IPS-20b (cell line): ENCODE data around the gene NSUN4.

ENCODE experiments used
- H3K27ac ChIP-seq: one replicate; pipeline ENCODE4 v1.5.1; 2013; ENCODE audit warnings: low read length
- H3K27me3 ChIP-seq: 2 replicates; pipeline ENCODE4 v1.6.1; 2013; ENCODE audit warnings: mild to moderate bottlenecking, low read length, inconsistent platforms; ENCODE audit not compliant: insufficient read depth
- H3K36me3 ChIP-seq: 2 replicates; pipeline ENCODE4 v1.6.1; 2013; ENCODE audit warnings: low read depth, mild to moderate bottlenecking, inconsistent platforms, low read length, moderate library complexity; ENCODE audit not compliant: insufficient read depth
- H3K4me1 ChIP-seq: 2 replicates; pipeline ENCODE4 v1.6.1; 2013; ENCODE audit warnings: mild to moderate bottlenecking, control low read depth, inconsistent platforms, low read length, moderate library complexity; ENCODE audit not compliant: insufficient read depth
- H3K4me3 ChIP-seq: 2 replicates; pipeline ENCODE4 v1.5.1; 2013; ENCODE audit warnings: mild to moderate bottlenecking, low read length, inconsistent platforms
- H3K9ac ChIP-seq: 2 replicates; pipeline ENCODE4 v1.6.1; 2013; ENCODE audit warnings: low read depth, mild to moderate bottlenecking, inconsistent platforms, low read length, moderate library complexity
- H3K9me3 ChIP-seq: 2 replicates; pipeline ENCODE4 v1.6.1; 2013; ENCODE audit warnings: mild to moderate bottlenecking, low read depth, low read length, inconsistent platforms; ENCODE audit not compliant: insufficient read depth

The NSUN4 gene

GRCh38 chr1:46340404-46341221 lies at the start of gene NSUN4:
Gene NSUN4 (plus strand): TSS chr1:46340807. CDS start chr1:46340827, 20 bp downstream.
- H3K27ac ChIP-seq = peak within 1 kb of the TSS; percentile 96
- H3K36me3 ChIP-seq = peaks cover 26% of the 10 kb centered on the region
- peaks cover 12% of the 10 kb centered on the region; the same call in 1 of the 2 replicates for H3K4me1 ChIP-seq
- no peaks in the 10 kb centered on the region for H3K9me3 ChIP-seq
- peak within 1 kb of the TSS; percentile 94 for H3K9ac ChIP-seq
- H3K4me3 ChIP-seq = peak within 1 kb of the TSS; percentile 89
- no peaks in the 10 kb centered on the region for H3K27me3 ChIP-seq

DNA sequence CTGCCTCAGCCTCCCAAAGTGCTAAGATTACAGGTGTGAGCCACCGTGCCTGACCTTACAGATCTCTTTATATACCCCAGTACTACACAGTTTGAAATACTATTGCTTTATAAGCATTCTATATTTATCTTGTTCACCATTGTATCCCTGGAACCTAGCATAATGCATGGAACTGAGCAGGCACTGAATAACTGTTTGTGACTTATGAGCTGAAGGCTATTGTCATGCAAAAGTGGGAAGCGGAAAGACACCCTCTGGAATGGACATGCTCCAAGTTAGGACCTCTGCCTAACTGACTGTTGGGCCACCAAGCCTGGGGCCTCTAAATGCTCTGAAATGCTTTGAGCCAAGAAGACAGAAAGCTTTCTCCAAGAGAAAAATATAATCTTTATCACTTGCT lies 45.3 kb upstream of the NSUN4 start:
- Histone ChIP-seq H3K4me1 (peaks cover 11% of the 10 kb centered on the region), H3K9ac (no peak overlapping the region), H3K27ac (no peak overlapping the region), H3K9me3 (no peaks in the 10 kb centered on the region), H3K36me3 (peaks cover 37% of the 10 kb centered on the region), H3K4me3 (no peak overlapping the region), H3K27me3 (no peaks in the 10 kb centered on the region)

- H3K4me1 ChIP-seq = peaks cover 19% of the 10 kb centered on the region
- no peaks in the 10 kb centered on the region for H3K27me3 ChIP-seq
- H3K27ac ChIP-seq = no peak overlapping the region
- peak overlapping the region; percentile 45; the same call in 1 of the 2 replicates for H3K9ac ChIP-seq
- H3K36me3 ChIP-seq = peaks cover 37% of the 10 kb centered on the region
- H3K4me3 ChIP-seq = peak overlapping the region; percentile 19
- no peaks in the 10 kb centered on the region for H3K9me3 ChIP-seq
These were observed 42.2 kb upstream of the NSUN4 start for GRCh38 chr1:46298387-46298786.

DNA sequence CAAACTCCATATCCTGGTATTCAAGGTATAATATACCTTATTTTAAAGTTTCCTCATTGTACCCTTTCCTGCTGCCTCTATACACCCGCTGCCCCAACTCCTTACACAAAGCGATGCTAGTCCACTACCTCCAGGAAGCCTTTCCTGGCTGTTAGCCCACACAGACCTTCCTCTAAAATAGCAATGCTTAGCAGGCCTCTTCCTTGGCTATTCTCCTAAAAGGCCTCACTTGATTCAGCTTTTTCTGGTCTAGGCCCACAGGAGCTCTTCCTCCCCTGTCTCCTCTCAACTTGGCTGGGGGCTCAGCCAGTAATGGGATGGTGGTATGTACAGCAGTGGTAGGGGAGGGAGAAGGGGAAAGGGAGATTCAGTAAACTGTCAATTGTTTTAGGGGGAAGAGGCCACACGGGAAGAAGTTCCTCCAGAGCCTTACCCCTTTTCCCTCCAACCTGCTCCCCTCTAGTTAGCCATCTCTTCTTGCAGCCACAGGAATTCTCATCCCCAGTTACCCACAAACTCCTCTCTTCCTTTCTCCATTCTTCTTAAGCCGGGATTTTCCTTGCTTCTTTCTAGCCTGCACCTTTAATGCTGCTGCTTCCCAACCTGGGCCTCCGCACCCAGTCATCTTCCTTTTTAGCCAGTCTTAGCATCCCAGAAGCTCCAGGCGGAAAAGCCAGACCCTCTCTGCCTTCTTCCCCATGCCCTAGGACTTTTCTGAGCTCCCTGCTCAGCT lies 39.8 kb upstream of the NSUN4 start:
- Histone ChIP-seq H3K36me3 (peaks cover 22% of the 10 kb centered on the region), H3K27ac (no peak overlapping the region), H3K9ac (peak overlapping the region; percentile 99; the same call in 1 of the 2 replicates)

GRCh38 chr1:46301406-46301807 lies 39.2 kb upstream of the NSUN4 start:
- H3K9me3 ChIP-seq = no peaks in the 10 kb centered on the region
- peak overlapping the region; percentile 99; the same call in 1 of the 2 replicates for H3K9ac ChIP-seq
- peak overlapping the region; percentile 98 for H3K4me3 ChIP-seq
- no peaks in the 10 kb centered on the region for H3K27me3 ChIP-seq
- peaks cover 17% of the 10 kb centered on the region for H3K36me3 ChIP-seq
- no peak overlapping the region for H3K27ac ChIP-seq
- peaks cover 19% of the 10 kb centered on the region for H3K4me1 ChIP-seq

More for the DNA sequence above, 39.8 kb upstream of the NSUN4 start:
- Histone ChIP-seq H3K9me3 (no peaks in the 10 kb centered on the region), H3K4me3 (peak overlapping the region; percentile 98), H3K27me3 (no peaks in the 10 kb centered on the region), H3K4me1 (peaks cover 19% of the 10 kb centered on the region)

GRCh38 chr1:46301808-46302640 lies 38.6 kb upstream of the NSUN4 start:
- Histone ChIP-seq H3K9me3 (no peaks in the 10 kb centered on the region), H3K36me3 (peaks cover 17% of the 10 kb centered on the region), H3K4me3 (peak overlapping the region; percentile 98), H3K9ac (peak overlapping the region; percentile 99), H3K27me3 (no peaks in the 10 kb centered on the region), H3K4me1 (peaks cover 19% of the 10 kb centered on the region), H3K27ac (no peak overlapping the region)

DNA sequence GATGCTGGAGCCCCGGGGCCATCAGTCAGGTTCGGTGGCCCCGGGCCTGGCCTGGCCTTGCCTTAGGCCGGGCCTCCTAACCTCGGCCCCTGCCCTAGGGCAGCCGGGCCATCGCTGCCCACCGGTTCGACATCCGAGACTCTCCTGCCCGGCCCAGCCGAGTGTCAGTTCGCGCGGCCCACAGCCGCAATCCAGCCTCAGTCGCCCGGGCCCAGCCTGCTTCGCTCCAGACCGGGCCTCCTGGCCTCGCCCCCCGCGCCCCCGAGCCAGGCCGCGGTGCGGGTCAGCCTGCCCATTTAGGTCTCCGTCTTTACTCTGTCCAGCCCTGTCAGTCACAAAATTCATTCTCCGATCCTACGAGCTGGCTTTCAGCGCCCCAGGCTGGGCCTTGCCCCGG lies 38.0 kb upstream of the NSUN4 start:
- H3K9me3 ChIP-seq = no peaks in the 10 kb centered on the region
- peak overlapping the region; percentile 98 for H3K4me3 ChIP-seq
- no peak overlapping the region for H3K27ac ChIP-seq
- peaks cover 24% of the 10 kb centered on the region for H3K4me1 ChIP-seq
- peak overlapping the region; percentile 99; the same call in 1 of the 2 replicates for H3K9ac ChIP-seq
- peaks cover 17% of the 10 kb centered on the region for H3K36me3 ChIP-seq
- no peaks in the 10 kb centered on the region for H3K27me3 ChIP-seq

DNA sequence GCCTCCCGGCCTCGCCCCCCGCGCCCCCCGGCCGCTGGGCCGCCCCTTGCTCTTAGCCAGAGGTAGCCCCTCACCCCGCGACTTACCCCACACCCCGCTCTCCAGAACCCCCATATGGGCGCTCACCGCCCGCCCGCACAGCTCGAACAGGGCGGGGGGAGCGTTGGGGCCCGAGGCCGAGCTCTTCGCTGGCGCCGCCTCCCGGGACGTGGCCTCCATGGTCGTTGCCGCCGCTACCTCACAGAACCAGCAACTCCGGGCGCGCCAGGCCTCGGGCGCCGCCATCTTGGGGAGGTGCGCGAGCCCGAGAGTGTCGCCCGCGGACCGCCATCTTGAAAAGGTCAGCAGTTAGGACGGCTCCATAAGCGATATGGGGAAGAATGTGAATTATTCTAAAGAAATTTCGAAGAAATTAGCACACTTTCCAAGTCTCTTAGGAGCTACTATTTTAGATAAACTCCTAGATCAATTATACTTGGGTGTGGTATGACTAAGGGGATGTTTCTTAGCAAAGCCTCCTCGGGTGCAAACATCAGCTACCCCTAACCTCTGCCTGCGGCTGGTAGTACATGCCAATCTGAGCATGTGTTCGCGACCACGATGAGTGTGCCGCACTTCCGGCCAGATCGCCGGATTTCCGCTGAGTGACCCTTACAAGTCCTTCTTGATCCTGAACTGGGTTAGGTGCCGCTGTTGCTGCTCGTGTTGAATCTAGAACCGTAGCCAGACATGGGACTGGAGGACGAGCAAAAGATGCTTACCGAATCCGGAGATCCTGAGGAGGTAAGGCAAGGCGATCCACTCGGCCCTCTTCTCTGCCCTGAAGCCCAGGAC lies 37.4 kb upstream of the NSUN4 start, which contains the start of the genes LRRC41 and UQCRH:
LRRC41 (minus strand) TSS at position 579 of the 834 bp plus-strand sequence; CDS start at position 285, 294 bp downstream.
UQCRH (plus strand) TSS at position 661 of the 834 bp plus-strand sequence; CDS start at position 730, 69 bp downstream.
- H3K36me3 ChIP-seq = peaks cover 18% of the 10 kb centered on the region; the same call in 1 of the 2 replicates
- peaks cover 27% of the 10 kb centered on the region for H3K4me1 ChIP-seq
- peak within 1 kb of the TSS; percentile 99 for H3K9ac ChIP-seq
- no peaks in the 10 kb centered on the region for H3K27me3 ChIP-seq
- no peaks in the 10 kb centered on the region for H3K9me3 ChIP-seq
- peak within 1 kb of the TSS; percentile 43 for H3K27ac ChIP-seq
- H3K4me3 ChIP-seq = peak within 1 kb of the TSS; percentile 98

DNA sequence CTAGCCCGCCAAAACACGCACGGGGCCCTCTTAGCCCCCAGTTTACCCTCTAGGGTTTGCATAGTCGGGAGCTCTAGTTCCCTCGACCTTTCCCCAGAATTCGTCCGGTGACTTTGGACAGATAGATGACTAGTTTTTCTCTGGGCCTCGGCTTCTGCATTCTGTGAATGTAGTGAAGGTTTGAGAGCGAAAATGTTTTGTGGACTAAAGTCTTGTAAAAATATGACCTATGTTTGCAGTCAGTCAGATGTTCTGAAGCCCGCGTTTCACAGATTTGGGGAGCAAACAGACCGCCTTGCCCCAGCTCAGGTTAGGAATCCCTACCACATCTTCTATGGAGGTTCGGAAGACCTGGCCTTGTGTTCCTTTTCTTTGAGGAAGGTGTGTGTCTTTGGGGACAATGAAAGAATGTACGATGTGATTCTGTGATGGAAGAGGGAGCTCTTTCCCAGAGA lies 36.7 kb upstream of the NSUN4 start:
- Histone ChIP-seq H3K4me3 (peak overlapping the region; percentile 98), H3K9me3 (no peaks in the 10 kb centered on the region), H3K4me1 (peaks cover 27% of the 10 kb centered on the region), H3K36me3 (peaks cover 24% of the 10 kb centered on the region), H3K9ac (peak overlapping the region; percentile 99), H3K27me3 (no peaks in the 10 kb centered on the region), H3K27ac (peak overlapping the region; percentile 43)

DNA sequence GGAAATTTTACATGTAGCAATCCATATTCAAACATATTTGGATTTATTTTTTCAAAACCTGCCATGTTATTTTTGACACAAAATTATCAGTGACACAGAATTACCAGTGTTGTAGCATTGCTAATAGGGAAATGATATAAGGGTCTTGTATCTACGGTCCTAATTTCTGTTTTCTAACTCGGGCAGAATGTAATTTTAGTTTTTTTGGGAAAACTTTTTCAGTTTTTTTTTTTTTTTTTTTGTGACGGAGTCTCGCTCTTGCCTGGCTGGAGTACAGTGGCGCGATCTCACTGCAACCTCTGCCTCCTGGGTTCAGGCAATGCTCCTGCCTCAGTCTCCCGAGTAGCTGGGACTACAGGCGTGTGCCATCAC lies 34.5 kb upstream of the NSUN4 start:
- Histone ChIP-seq H3K27me3 (no peaks in the 10 kb centered on the region), H3K36me3 (peaks cover 43% of the 10 kb centered on the region), H3K9me3 (no peaks in the 10 kb centered on the region), H3K4me3 (peak overlapping the region; percentile 8; the same call in 1 of the 2 replicates), H3K4me1 (peaks cover 22% of the 10 kb centered on the region), H3K9ac (no peak overlapping the region), H3K27ac (no peak overlapping the region)
